GM18909 (cell line): ENCODE data around the gene CD4.

Source experiments
- ATAC-seq: cut with Tn5 transposase; IDR thresholded peaks from one replicate; pipeline ENCODE4 v1.9.1; 2021; ENCODE audit warnings: mild to moderate bottlenecking; ENCODE audit not compliant: unreplicated experiment, poor library complexity

Gene CD4

GRCh38 chr12:6799147-6799546, 9.8 kb downstream of the CD4 start:
- no peak for ATAC-seq

- no peak for ATAC-seq
These were observed 17.8 kb downstream of the CD4 start for GRCh38 chr12:6807170-6807569.

- ATAC-seq: no peak
These were observed 19.7 kb downstream of the CD4 start for GRCh38 chr12:6809056-6809455.

GRCh38 chr12:6810758-6811157, 21.4 kb downstream of the CD4 start:
- no peak for ATAC-seq

GRCh38 chr12:6813363-6813762, 24.0 kb downstream of the CD4 start:
- ATAC-seq: no peak

GRCh38 chr12:6816598-6816997, 27.3 kb downstream of the CD4 start:
- no peak for ATAC-seq

GRCh38 chr12:6817098-6817497, 27.8 kb downstream of the CD4 start:
- ATAC-seq: no peak

GRCh38 chr12:6817662-6818157, 28.4 kb downstream of the CD4 start:
- ATAC-seq: no peak

- ATAC-seq: no peak
These were observed 28.9 kb downstream of the CD4 start for GRCh38 chr12:6818222-6818621.

GRCh38 chr12:6818645-6819044, 29.3 kb downstream of the CD4 start:
- ATAC-seq: no peak

- no peak for ATAC-seq
These were observed 30.0 kb downstream of the CD4 start for GRCh38 chr12:6819106-6820030.

GRCh38 chr12:6820166-6820565, 30.8 kb downstream of the CD4 start:
- ATAC-seq: no peak

- ATAC-seq: no peak
These were observed 32.5 kb downstream of the CD4 start, which contains the start of gene GPR162 for GRCh38 chr12:6821591-6822425. Gene GPR162, plus strand, starts transcription at chr12:6821821. Its CDS starts 2,078 bp downstream, at chr12:6823899.

GRCh38 chr12:6822426-6823135, 33.3 kb downstream of the CD4 start:
- ATAC-seq: no peak

GRCh38 chr12:6823182-6824084, 34.1 kb downstream of the CD4 start:
- ATAC-seq: no peak

GRCh38 chr12:6824085-6824775, 34.9 kb downstream of the CD4 start:
- ATAC-seq: no peak

GRCh38 chr12:6824901-6825381, 35.6 kb downstream of the CD4 start:
- no peak for ATAC-seq

GRCh38 chr12:6825398-6826124, 36.2 kb downstream of the CD4 start:
- ATAC-seq: peak; percentile 43
